Naive thymus-derived CD4-positive, alpha-beta T cell (primary cell): ENCODE results near the gene HIVEP3. TPM values are rescaled to one million over a fixed set of nuclear protein-coding genes. Genes with fewer than 3 reads are reported as not detected.

ENCODE experiments used
- ATAC-seq: fragments of 150-1000 bp; cut with Tn5 transposase; 2 replicates; pipeline ENCODE4 v1.10.0; 2021; ENCODE audit warnings: mild to moderate bottlenecking, moderate library complexity
- CTCF ChIA-PET: fragments of 350-600 bp; sonication (Branson Sonifier 250); formaldehyde crosslinking; loops from one replicate; lab custom pipeline; 2021; ENCODE audit warnings: antibody characterized with exemption; lab: Charles Lee
- POLR2A ChIA-PET: fragments of 350-600 bp; sonication (Branson Sonifier 250); formaldehyde crosslinking; loops from one replicate; lab custom pipeline; 2021; ENCODE audit warnings: antibody characterized with exemption, inconsistent platforms; lab: Charles Lee
- DNase-seq, 9 donors: peaks; one replicate each; pipeline versions ENCODE4 v3.0.0 to v3.0.0-alpha.2; 2020 to 2022; ENCODE audit warnings: mixed read lengths in 1 of 9
- H3K27ac ChIP-seq: one replicate; pipeline ENCODE4 v1.7.0; 2013; ENCODE audit warnings: mild to moderate bottlenecking, low read depth, low read length, moderate library complexity
- H3K27me3 ChIP-seq, 2 donors: one replicate each; pipeline ENCODE4 v1.7.0; 2013; ENCODE audit warnings: low read length in 2 of 2, mild to moderate bottlenecking in 2 of 2, moderate library complexity in 2 of 2; ENCODE audit not compliant: control insufficient read depth in 2 of 2, insufficient read depth in 2 of 2
- H3K36me3 ChIP-seq, 3 experiments: 1 replicate in 2 of 3; 2 replicates in 1 of 3; pipeline ENCODE4 v1.7.0; 2013; ENCODE audit warnings: low read length in 3 of 3, mild to moderate bottlenecking in 3 of 3, moderate library complexity in 1 of 3; ENCODE audit not compliant: insufficient read depth in 3 of 3, control insufficient read depth in 2 of 3
- H3K4me1 ChIP-seq, 2 donors: one replicate each; pipeline ENCODE4 v1.7.0; 2013; ENCODE audit warnings: low read length in 2 of 2, mild to moderate bottlenecking in 2 of 2, moderate library complexity in 1 of 2; ENCODE audit not compliant: control insufficient read depth in 2 of 2, insufficient read depth in 2 of 2
- H3K4me3 ChIP-seq: 2 replicates; pipeline ENCODE4 v1.7.0; 2013; ENCODE audit warnings: mild to moderate bottlenecking, low read length
- H3K9me3 ChIP-seq, 3 experiments: 1 replicate in 2 of 3; 2 replicates in 1 of 3; pipeline ENCODE4 v1.7.0; 2013; ENCODE audit warnings: low read length in 3 of 3; ENCODE audit not compliant: control insufficient read depth in 2 of 3
- H3K27ac Mint-ChIP-seq, 9 donors: one replicate each; pipeline ENCODE4 v1.8.0; 2020 to 2022; ENCODE audit warnings: mixed read lengths in 9 of 9, mild to moderate bottlenecking in 8 of 9, moderate library complexity in 5 of 9, inconsistent platforms in 2 of 9
- H3K27me3 Mint-ChIP-seq, 5 donors: one replicate each; pipeline ENCODE4 v1.8.0; 2021 to 2022; ENCODE audit warnings: mixed read lengths in 5 of 5, mild to moderate bottlenecking in 1 of 5
- H3K36me3 Mint-ChIP-seq, 5 donors: one replicate each; pipeline ENCODE4 v1.8.0; 2020 to 2022; ENCODE audit warnings: mixed read lengths in 5 of 5, mild to moderate bottlenecking in 3 of 5, inconsistent platforms in 1 of 5
- H3K4me1 Mint-ChIP-seq, 7 donors: one replicate each; pipeline ENCODE4 v1.8.0; 2020 to 2022; ENCODE audit warnings: mixed read lengths in 7 of 7, mild to moderate bottlenecking in 3 of 7, inconsistent platforms in 1 of 7
- H3K4me3 Mint-ChIP-seq, 10 donors: one replicate each; pipeline ENCODE4 v1.8.0; 2020 to 2022; ENCODE audit warnings: mild to moderate bottlenecking in 10 of 10, mixed read lengths in 10 of 10, moderate library complexity in 6 of 10, inconsistent platforms in 2 of 10
- H3K9me3 Mint-ChIP-seq, 11 donors: one replicate each; pipeline ENCODE4 v1.8.0; 2020 to 2022; ENCODE audit warnings: mixed read lengths in 11 of 11, mild to moderate bottlenecking in 4 of 11, inconsistent platforms in 1 of 11, moderate library complexity in 1 of 11
- intact Hi-C, 2 donors: fragments of 100-400 bp; cut with micrococcal nuclease; formaldehyde crosslinking; loops; one replicate each; pipeline ENCODE4 v1.15.1; 2023
- polyA plus RNA-seq, 2 donors: library from polyadenylated mRNA; unstranded; fragments of 300-500 nt; fragmentation: Illumina TruSeq; gene quantifications; one replicate each; pipeline ENCODE4 v1.2.3, GENCODE V29; 2021
- total RNA-seq, 6 experiments: library from RNA in 5 of 6; stranded (reverse) in 5 of 6; gene quantifications; 1 replicate in 5 of 6; 2 replicates in 1 of 6; pipeline ENCODE4 v1.2.3 and lab custom pipeline; 2021 to 2026

The HIVEP3 gene
- total and polyA plus RNA-seq, 7 experiments from 2014 or later = 4.3 to 19.1 (median 7.0) TPM

GRCh38 chr1:41626616-41627375 lies 291.9 kb downstream of the HIVEP3 start:
- Mint-ChIP-seq H3K9me3 (peaks cover 0 to 7% (median 0%) of the 10 kb centered on the region in 11 donors), H3K27ac (no peak overlapping the region), H3K27me3 (no peaks in the 10 kb centered on the region), H3K4me1 (peaks cover 21 to 56% (median 26%) of the 10 kb centered on the region in 7 donors), H3K4me3 (no peak overlapping the region), H3K36me3 (peaks cover 6 to 18% (median 14%) of the 10 kb centered on the region in 5 donors)
- Histone ChIP-seq H3K27me3 (no peaks in the 10 kb centered on the region), H3K4me1 (peaks cover 10 to 11% of the 10 kb centered on the region in 2 donors), H3K27ac (no peak overlapping the region), H3K9me3 (no peaks in the 10 kb centered on the region), H3K4me3 (no peak overlapping the region), H3K36me3 (no peaks in the 10 kb centered on the region)
- ATAC-seq (no peak), DNase-seq (peak in 1 of 9 donors; percentile 53)
- ChIA-PET POLR2A (no interaction called here), CTCF (no interaction called here)
- intact Hi-C loops = no loop called here

- ChIA-PET CTCF (no interaction called here), POLR2A (no interaction called here)
- DNase-seq (peak in 1 of 9 donors; percentile 18), ATAC-seq (no peak)
- Histone ChIP-seq H3K27ac (no peak overlapping the region), H3K4me1 (peaks cover 10 to 11% of the 10 kb centered on the region in 2 donors), H3K9me3 (no peaks in the 10 kb centered on the region), H3K27me3 (no peaks in the 10 kb centered on the region), H3K4me3 (no peak overlapping the region), H3K36me3 (no peaks in the 10 kb centered on the region)
- no peaks in the 10 kb centered on the region for H3K27me3 Mint-ChIP-seq
- peaks cover 21 to 56% (median 26%) of the 10 kb centered on the region in 7 donors for H3K4me1 Mint-ChIP-seq
- intact Hi-C loops = no loop called here
- peaks cover 0 to 7% (median 0%) of the 10 kb centered on the region in 11 donors for H3K9me3 Mint-ChIP-seq
- H3K4me3 Mint-ChIP-seq = no peak overlapping the region
- peaks cover 6 to 18% (median 14%) of the 10 kb centered on the region in 5 donors for H3K36me3 Mint-ChIP-seq
- H3K27ac Mint-ChIP-seq = no peak overlapping the region
Observed at GRCh38 chr1:41626146-41626545, 292.6 kb downstream of the HIVEP3 start.

DNA sequence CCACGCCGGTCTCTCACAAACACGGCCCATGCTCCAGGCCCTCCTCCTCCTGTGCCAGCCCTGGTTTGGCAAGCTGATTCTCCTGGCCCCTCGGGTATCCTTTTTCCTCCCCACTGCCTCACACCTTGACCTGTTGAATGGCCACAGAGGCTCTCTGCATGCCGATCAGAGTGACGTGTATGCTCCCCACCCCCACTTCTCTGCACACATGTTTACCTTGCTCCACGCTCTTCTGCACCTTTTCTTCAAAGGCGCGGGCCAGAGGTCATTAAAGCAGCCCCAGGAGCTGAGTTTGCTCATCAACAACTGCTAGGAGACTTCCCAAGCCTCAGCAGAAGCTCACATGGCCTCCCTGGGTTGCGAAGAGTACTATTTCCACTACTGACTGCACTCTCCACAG lies 295.0 kb downstream of the HIVEP3 start:
- Mint-ChIP-seq H3K27me3 (no peaks in the 10 kb centered on the region), H3K36me3 (peaks cover 4 to 9% (median 6%) of the 10 kb centered on the region in 5 donors), H3K4me3 (peak overlapping the region in 5 of 10 donors; percentile 6 to 69 (median 28)), H3K9me3 (no peaks in the 10 kb centered on the region), H3K4me1 (peaks cover 21 to 53% (median 26%) of the 10 kb centered on the region in 7 donors), H3K27ac (peak overlapping the region in 2 of 9 donors; percentile 19 to 54)
- POLR2A ChIA-PET = no interaction called here
- peaks cover 10 to 11% of the 10 kb centered on the region in 2 donors for H3K4me1 ChIP-seq
- H3K36me3 ChIP-seq = no peaks in the 10 kb centered on the region
- CTCF ChIA-PET = interaction anchor here (0.5 kb wide), 1 partner anchor 671 kb away, joined by 3 read pairs; no protein-coding TSS in a partner anchor
- no peak overlapping the region for H3K4me3 ChIP-seq
- H3K27me3 ChIP-seq = no peaks in the 10 kb centered on the region
- intact Hi-C loops = no loop called here
- DNase-seq = peak in 1 of 9 donors; percentile 6
- no peaks in the 10 kb centered on the region for H3K9me3 ChIP-seq
- H3K27ac ChIP-seq = no peak overlapping the region
- no peak for ATAC-seq

DNA sequence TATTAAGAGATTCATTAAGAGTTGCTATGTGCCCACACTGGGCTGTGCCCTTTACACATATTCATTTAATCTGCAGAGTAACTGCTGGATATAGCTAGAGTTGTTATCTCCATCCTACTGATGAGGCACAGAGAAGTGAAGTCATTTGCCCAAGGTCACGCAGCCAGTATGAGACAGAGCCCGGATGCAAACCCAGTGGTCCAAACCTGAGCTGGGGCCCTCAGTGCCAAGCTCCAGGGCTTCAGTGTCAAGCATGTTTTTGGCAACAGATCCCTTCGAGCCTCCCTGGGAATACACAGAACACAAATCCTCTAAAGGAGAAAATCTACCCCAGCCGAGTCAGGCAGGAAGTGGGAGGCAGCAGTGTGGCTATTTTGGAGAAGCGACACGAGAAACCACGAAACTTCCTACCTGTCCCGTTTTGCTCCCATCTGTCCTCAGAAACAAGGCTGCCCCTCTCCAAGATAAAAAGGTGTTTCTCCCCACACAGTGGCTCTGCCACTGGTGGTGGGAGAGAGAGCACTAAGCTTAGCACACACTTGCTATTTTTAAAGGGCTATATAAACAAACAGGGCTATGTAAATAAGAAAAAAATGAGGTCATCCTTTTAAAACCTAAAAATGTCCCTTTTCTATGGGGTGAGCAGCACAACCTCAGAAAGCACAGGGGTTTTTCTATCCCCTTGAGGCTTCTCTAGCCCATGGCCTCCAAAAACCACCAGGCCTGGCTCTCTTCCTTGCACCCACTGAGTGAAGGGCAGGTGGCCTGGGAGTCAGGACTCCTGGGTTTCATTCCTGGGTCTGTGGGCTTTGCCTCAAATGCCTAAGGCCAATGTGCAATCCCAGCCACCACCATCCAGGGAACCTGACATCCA lies 295.6 kb downstream of the HIVEP3 start:
- DNase-seq = peak in 1 of 9 donors; percentile 22
- Histone ChIP-seq H3K27ac (no peak overlapping the region), H3K4me3 (no peak overlapping the region), H3K27me3 (no peaks in the 10 kb centered on the region), H3K36me3 (no peaks in the 10 kb centered on the region), H3K9me3 (no peaks in the 10 kb centered on the region), H3K4me1 (peaks cover 10 to 11% of the 10 kb centered on the region in 2 donors)
- H3K27me3 Mint-ChIP-seq = no peaks in the 10 kb centered on the region
- peak overlapping the region in 1 of 9 donors; percentile 19 for H3K27ac Mint-ChIP-seq
- H3K36me3 Mint-ChIP-seq = peaks cover 0 to 5% (median 3%) of the 10 kb centered on the region in 5 donors
- ChIA-PET CTCF (no interaction called here), POLR2A (no interaction called here)
- intact Hi-C loops = no loop called here
- no peaks in the 10 kb centered on the region for H3K9me3 Mint-ChIP-seq
- peak overlapping the region in 5 of 10 donors; percentile 30 to 68 (median 46) for H3K4me3 Mint-ChIP-seq
- H3K4me1 Mint-ChIP-seq = peaks cover 21 to 49% (median 26%) of the 10 kb centered on the region in 7 donors
- peak; percentile 31 for ATAC-seq

- intact Hi-C loops = no loop called here
- POLR2A ChIA-PET = no interaction called here
Observed at GRCh38 chr1:41622402-41622801, 296.3 kb downstream of the HIVEP3 start.

DNA sequence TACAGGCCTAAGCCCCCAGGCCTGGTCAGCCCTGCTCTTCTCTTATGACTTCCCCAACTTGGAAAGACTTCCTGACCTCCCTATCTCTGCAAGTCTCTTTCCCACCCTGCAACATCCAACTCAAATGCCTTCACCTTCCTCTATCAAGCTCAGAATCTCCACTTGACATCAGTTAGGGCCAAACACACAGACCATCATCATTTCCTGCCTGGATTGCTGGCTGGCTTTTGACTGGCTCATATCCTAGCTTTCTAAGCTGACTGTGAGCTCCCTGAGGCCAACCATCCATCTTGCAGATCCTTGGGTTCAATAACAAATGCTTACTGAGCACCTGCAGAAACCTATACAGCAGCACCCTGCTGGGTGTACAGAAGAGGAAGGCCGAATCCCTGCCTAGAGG lies 296.9 kb downstream of the HIVEP3 start:
- no peaks in the 10 kb centered on the region for H3K36me3 ChIP-seq
- DNase-seq (peak in 1 of 9 donors; percentile 3), ATAC-seq (no peak)
- H3K4me3 Mint-ChIP-seq = no peak overlapping the region
- H3K4me1 ChIP-seq = peaks cover 10 to 11% of the 10 kb centered on the region in 2 donors
- H3K27ac ChIP-seq = no peak overlapping the region
- H3K27me3 Mint-ChIP-seq = no peaks in the 10 kb centered on the region
- POLR2A ChIA-PET = no interaction called here
- H3K27ac Mint-ChIP-seq = peak overlapping the region in 1 of 9 donors; percentile 23
- no peak overlapping the region for H3K4me3 ChIP-seq
- intact Hi-C loops = no loop called here
- H3K36me3 Mint-ChIP-seq = peaks cover 0 to 3% (median 0%) of the 10 kb centered on the region in 5 donors
- H3K27me3 ChIP-seq = no peaks in the 10 kb centered on the region
- peaks cover 20 to 43% (median 23%) of the 10 kb centered on the region in 7 donors for H3K4me1 Mint-ChIP-seq
- CTCF ChIA-PET = no interaction called here
- H3K9me3 Mint-ChIP-seq = no peaks in the 10 kb centered on the region
- H3K9me3 ChIP-seq = no peaks in the 10 kb centered on the region

More at GRCh38 chr1:41622402-41622801, 296.3 kb downstream of the HIVEP3 start:
- Mint-ChIP-seq H3K4me3 (peak overlapping the region in 2 of 10 donors; percentile 40 to 46), H3K4me1 (peaks cover 20 to 45% (median 23%) of the 10 kb centered on the region in 7 donors), H3K9me3 (no peaks in the 10 kb centered on the region), H3K36me3 (peaks cover 0 to 3% (median 0%) of the 10 kb centered on the region in 5 donors), H3K27me3 (no peaks in the 10 kb centered on the region), H3K27ac (peak overlapping the region in 2 of 9 donors; percentile 8 to 19)
- DNase-seq = no peak
- Histone ChIP-seq H3K9me3 (no peaks in the 10 kb centered on the region), H3K36me3 (no peaks in the 10 kb centered on the region), H3K27ac (no peak overlapping the region), H3K27me3 (no peaks in the 10 kb centered on the region), H3K4me3 (no peak overlapping the region), H3K4me1 (peaks cover 10 to 11% of the 10 kb centered on the region in 2 donors)
- no peak for ATAC-seq
- CTCF ChIA-PET = no interaction called here
